Neural cell (in vitro differentiated cells): ENCODE results near the gene TMBIM6. TPM values are rescaled to one million over a fixed set of nuclear protein-coding genes. Genes with fewer than 3 reads are reported as not detected.
"Not testable (repeated sequence)": the region's sequence is repeated elsewhere in the genome, so short reads cannot be mapped to it uniquely, and the experiment has no call there.

ENCODE experiments used
- H2AFZ ChIP-seq: fragments of 200-600, 300-800 bp; sonication (generic), shearing (Covaris generic); 2 replicates; pipeline ENCODE4 v1.6.0; 2014; ENCODE audit warnings: low read depth, mild to moderate bottlenecking, antibody characterized with exemption, low read length, moderate library complexity
- H3F3A ChIP-seq: fragments of 200-600 bp; shearing (Covaris generic); 2 replicates; pipeline ENCODE4 v1.6.1; 2016; ENCODE audit warnings: mild to moderate bottlenecking, moderate library complexity, mixed read lengths, antibody characterized with exemption, low read length; ENCODE audit not compliant: insufficient read depth, poor library complexity, severe bottlenecking
- H3K27ac ChIP-seq: fragments of 200-600, 300-800 bp; sonication (generic), shearing (Covaris generic); 2 replicates; pipeline ENCODE4 v1.5.1; 2014; ENCODE audit warnings: mild to moderate bottlenecking, low read length, moderate library complexity
- H3K27me3 ChIP-seq: fragments of 300-800, 200-600 bp; sonication (generic), shearing (Covaris generic); 2 replicates; pipeline ENCODE4 v1.6.0; 2014; ENCODE audit warnings: mild to moderate bottlenecking, low read depth, low read length, moderate library complexity; ENCODE audit not compliant: insufficient read depth
- H3K36me3 ChIP-seq: fragments of 300-800, 200-600 bp; sonication (generic), shearing (Covaris generic); 2 replicates; pipeline ENCODE4 v1.5.1; 2014; ENCODE audit warnings: mild to moderate bottlenecking, antibody characterized with exemption, low read length, moderate library complexity; ENCODE audit not compliant: insufficient read depth
- H3K4me2 ChIP-seq: fragments of 300-800, 200-600 bp; sonication (generic), shearing (Covaris generic); 2 replicates; pipeline ENCODE4 v1.6.0; 2014; ENCODE audit warnings: mild to moderate bottlenecking, low read length
- H3K4me3 ChIP-seq: fragments of 300-800, 200-600 bp; sonication (generic), shearing (Covaris generic); 2 replicates; pipeline ENCODE4 v1.5.1; 2014; ENCODE audit warnings: mild to moderate bottlenecking, low read length, moderate library complexity
- H3K79me2 ChIP-seq: fragments of 200-600 bp; shearing (Covaris generic); replicated peaks from 2 replicates; pipeline ENCODE4 v1.6.0; 2014; ENCODE audit warnings: mild to moderate bottlenecking, low read length, moderate library complexity; ENCODE audit not compliant: insufficient read depth
- H3K9ac ChIP-seq: fragments of 300-800, 200-600 bp; sonication (generic), shearing (Covaris generic); 2 replicates; pipeline ENCODE4 v1.6.1; 2016; ENCODE audit warnings: mild to moderate bottlenecking, low read length, mixed read lengths
- H3K9me2 ChIP-seq: fragments of 200-600 bp; shearing (Covaris generic); 2 replicates; pipeline ENCODE4 v1.6.1; 2016; ENCODE audit warnings: mild to moderate bottlenecking, low read length, mixed read lengths; ENCODE audit not compliant: insufficient read depth
- H3K9me3 ChIP-seq: fragments of 200-600, 300-800 bp; sonication (generic), shearing (Covaris generic); 2 replicates; pipeline ENCODE4 v1.6.1; 2016; ENCODE audit warnings: mild to moderate bottlenecking, mixed run types, low read length, moderate library complexity, mixed read lengths
- H4K20me1 ChIP-seq: fragments of 200-600 bp; shearing (Covaris generic); 2 replicates; pipeline ENCODE4 v1.6.1; 2016; ENCODE audit warnings: mild to moderate bottlenecking, mixed run types; ENCODE audit not compliant: insufficient read depth
- CTCF ChIP-seq: fragments of 450-650 bp; IDR thresholded peaks from 2 replicates; pipeline ENCODE4 v1.5.1; 2014; ENCODE audit warnings: antibody characterized with exemption, mild to moderate bottlenecking, moderate library complexity; ENCODE audit not compliant: poor library complexity, severe bottlenecking
- EP300 ChIP-seq: fragments of 450-650 bp; conservative IDR thresholded peaks from 2 replicates; pipeline ENCODE4 v1.6.1; 2014; ENCODE audit warnings: antibody characterized with exemption, mild to moderate bottlenecking, moderate library complexity; ENCODE audit not compliant: poor library complexity, severe bottlenecking
- EZH2 ChIP-seq: fragments of 200-600, 300-800 bp; shearing (Covaris generic), sonication (generic); IDR thresholded peaks from 2 replicates; pipeline ENCODE4 v1.6.1; 2014; ENCODE audit warnings: antibody characterized with exemption, low read length, borderline replicate concordance, mild to moderate bottlenecking; ENCODE audit not compliant: insufficient read depth, poor library complexity, severe bottlenecking
- MXI1 ChIP-seq: fragments of 450-650 bp; conservative IDR thresholded peaks from 2 replicates; pipeline ENCODE4 v1.6.1; 2014; ENCODE audit warnings: antibody characterized with exemption, mild to moderate bottlenecking; ENCODE audit not compliant: poor library complexity, severe bottlenecking
- POLR2AphosphoS5 ChIP-seq: IDR thresholded peaks from 2 replicates; pipeline ENCODE4 v1.6.1; 2012
- RAD21 ChIP-seq: fragments of 450-650 bp; conservative IDR thresholded peaks from 2 replicates; pipeline ENCODE4 v1.6.1; 2014; ENCODE audit warnings: antibody characterized with exemption, mild to moderate bottlenecking, moderate library complexity
- REST ChIP-seq: IDR thresholded peaks from 2 replicates; pipeline ENCODE4 v1.6.1; 2012; ENCODE audit warnings: borderline replicate concordance
- SMC3 ChIP-seq: fragments of 450-650 bp; conservative IDR thresholded peaks from 2 replicates; pipeline ENCODE4 v1.6.1; 2014; ENCODE audit warnings: antibody characterized with exemption, mild to moderate bottlenecking, moderate library complexity; ENCODE audit not compliant: poor library complexity
- TAF1 ChIP-seq: IDR thresholded peaks from 2 replicates; pipeline ENCODE4 v1.6.1; 2012; ENCODE audit warnings: low read depth
- polyA plus RNA-seq: library from polyadenylated mRNA; depleted of rRNA; stranded (reverse); fragments of >200 nt; gene quantifications from 2 replicates; pipeline ENCODE4 v1.2.3, GENCODE V29; 2014

The TMBIM6 gene
- polyA plus RNA-seq, 1 donor from 2014 or later: 308 TPM

- Histone ChIP-seq H3K4me2 (no peak overlapping the region), H4K20me1 (no peaks in the 10 kb centered on the region), H3K79me2 (no peaks in the 10 kb centered on the region), H3K36me3 (no peaks in the 10 kb centered on the region), H3K4me3 (no peak overlapping the region), H3K9me3 (no peaks in the 10 kb centered on the region), H3K27ac (no peak overlapping the region), H3K9me2 (no peaks in the 10 kb centered on the region), H3K9ac (no peak overlapping the region), H2AFZ (no peak overlapping the region), H3F3A (no peaks in the 10 kb centered on the region), H3K27me3 (no peaks in the 10 kb centered on the region)
- TF ChIP-seq EZH2 (no peak), REST (no peak), MXI1 (no peak), SMC3 (no peak)
Observed at GRCh38 chr12:49766115-49766455, 24.7 kb downstream of the TMBIM6 start.

- H4K20me1 ChIP-seq: no peaks in the 10 kb centered on the region
- no peak overlapping the region for H3K27ac ChIP-seq
- no peaks in the 10 kb centered on the region for H3F3A ChIP-seq
- TF ChIP-seq EZH2 (no peak), EP300 (no peak), SMC3 (no peak), RAD21 (no peak), POLR2AphosphoS5 (no peak), TAF1 (no peak), MXI1 (no peak), REST (no peak), CTCF (no peak)
- H3K9me3 ChIP-seq: no peaks in the 10 kb centered on the region
- no peak overlapping the region for H3K4me2 ChIP-seq
- H3K9me2 ChIP-seq: no peaks in the 10 kb centered on the region
- no peak overlapping the region for H2AFZ ChIP-seq
- no peak overlapping the region for H3K4me3 ChIP-seq
- H3K9ac ChIP-seq: no peak overlapping the region
- no peaks in the 10 kb centered on the region for H3K79me2 ChIP-seq
- H3K36me3 ChIP-seq: no peaks in the 10 kb centered on the region
- no peaks in the 10 kb centered on the region for H3K27me3 ChIP-seq
Observed at GRCh38 chr12:49767333-49767732, 26.0 kb downstream of the TMBIM6 start.

GRCh38 chr12:49773102-49773501 is 31.7 kb downstream of the TMBIM6 start:
- H3K9ac ChIP-seq, H2AFZ ChIP-seq, H3K4me3 ChIP-seq, H3K27ac ChIP-seq, H3K9me2 ChIP-seq, H3K36me3 ChIP-seq, H3K79me2 ChIP-seq, H3K9me3 ChIP-seq, H3K4me2 ChIP-seq, H4K20me1 ChIP-seq, H3K27me3 ChIP-seq, H3F3A ChIP-seq: not testable (repeated sequence)
